HG02840 (cell line): ENCODE data around the gene NPL.

Source experiments
- ATAC-seq: cut with Tn5 transposase; IDR thresholded peaks from one replicate; pipeline ENCODE4 v1.9.1; 2021; ENCODE audit warnings: mild to moderate bottlenecking, moderate library complexity, moderate number of reproducible peaks; ENCODE audit not compliant: unreplicated experiment, low FRiP score

NPL gene

DNA sequence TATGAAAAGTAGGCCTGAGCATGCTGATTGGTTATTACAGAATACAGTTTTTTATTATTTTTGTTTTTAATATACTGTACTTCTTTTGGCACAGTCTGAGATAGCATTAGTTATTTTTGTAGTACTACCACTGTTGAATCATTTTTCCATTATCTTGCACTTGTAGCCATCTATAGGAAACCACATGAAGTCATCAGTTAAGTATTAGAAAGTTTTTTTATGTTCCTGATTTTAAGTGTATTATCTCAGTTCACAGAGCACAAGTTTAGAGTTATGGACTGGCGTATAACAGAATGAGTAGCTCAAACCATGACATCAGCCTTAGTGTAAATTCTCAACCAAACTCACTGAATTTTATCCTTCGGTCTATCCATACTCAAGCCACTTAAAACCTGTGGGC, 72.4 kb downstream of the NPL start:
- ATAC-seq = no peak

- ATAC-seq = no peak
Measured at GRCh38 chr1:182862827-182863226, 73.3 kb downstream of the NPL start.

GRCh38 chr1:182863940-182864339, 74.4 kb downstream of the NPL start:
- ATAC-seq = no peak

DNA sequence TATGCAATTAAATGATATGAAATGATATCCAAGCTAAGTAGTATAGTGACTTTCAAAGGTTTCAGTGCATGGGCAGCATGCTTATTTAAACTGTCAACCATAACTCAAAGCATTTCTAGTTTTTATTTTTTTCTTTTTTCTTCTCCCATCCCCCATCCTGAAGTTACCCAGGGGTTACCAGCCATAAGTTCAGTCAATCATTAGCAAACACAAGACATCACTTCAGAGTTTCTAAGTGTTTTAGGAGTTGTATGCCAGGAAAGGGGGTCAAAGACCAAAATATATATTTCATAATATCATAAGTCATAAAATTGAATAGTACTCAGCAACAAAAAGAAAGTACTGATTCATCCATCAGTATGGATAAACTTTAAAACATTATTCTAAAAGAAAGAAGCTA, 78.3 kb downstream of the NPL start:
- no peak for ATAC-seq

DNA sequence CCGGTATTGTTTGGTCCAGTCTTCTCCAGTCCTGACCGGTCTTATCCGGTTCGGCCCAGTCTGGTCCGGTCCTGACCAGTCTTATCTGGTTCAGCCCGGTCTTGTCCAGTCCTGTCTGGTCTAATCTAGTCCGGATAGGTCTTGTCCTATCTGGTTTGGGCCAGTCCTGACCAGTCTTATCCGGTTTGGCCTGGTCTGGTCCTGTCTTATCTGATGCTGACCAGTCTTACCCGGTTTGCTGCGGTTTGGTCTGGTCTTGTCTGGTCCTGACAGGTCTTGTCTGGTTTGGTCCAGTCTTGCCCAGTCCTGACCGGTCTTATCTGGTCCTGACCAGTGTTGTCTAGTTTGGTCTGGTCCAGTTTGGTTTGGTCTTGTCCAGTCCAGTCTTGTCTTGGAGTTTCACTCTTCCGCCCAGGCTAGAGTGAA, 79.7 kb downstream of the NPL start:
- no peak for ATAC-seq

GRCh38 chr1:182872881-182873280, 83.3 kb downstream of the NPL start:
- no peak for ATAC-seq

GRCh38 chr1:182875889-182876288, 86.3 kb downstream of the NPL start:
- no peak for ATAC-seq

- no peak for ATAC-seq
Measured at GRCh38 chr1:182877331-182877730, 87.8 kb downstream of the NPL start.

DNA sequence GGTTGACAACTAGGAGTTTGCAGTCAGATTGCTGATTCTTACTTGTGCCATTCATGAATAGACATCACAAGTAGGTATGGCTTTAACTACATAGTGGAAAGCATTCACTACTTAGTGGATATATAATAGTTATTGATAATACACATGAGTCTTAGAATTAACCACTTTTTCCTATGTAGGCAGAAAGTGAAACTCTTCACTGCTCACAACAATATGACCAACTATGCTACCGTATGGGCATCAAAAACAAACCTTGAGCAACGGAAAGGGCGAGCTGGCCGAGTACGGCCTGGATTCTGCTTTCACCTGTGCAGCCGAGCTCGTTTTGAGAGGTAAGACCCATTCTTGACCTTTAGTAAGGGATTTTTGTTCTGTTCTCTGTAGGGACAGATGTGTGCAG, 88.3 kb downstream of the NPL start:
- no peak for ATAC-seq
